HG03469 (cell line): ENCODE results near the gene ATP6V0C.
"Not testable (repeated sequence)": the region's sequence is repeated elsewhere in the genome, so short reads cannot be mapped to it uniquely, and the experiment has no call there.

Experiments used
- ATAC-seq: cut with Tn5 transposase; IDR thresholded peaks from one replicate; pipeline ENCODE4 v1.9.1; 2021; ENCODE audit warnings: mild to moderate bottlenecking, moderate library complexity, moderate number of reproducible peaks; ENCODE audit not compliant: unreplicated experiment

ATP6V0C gene

GRCh38 chr16:2474877-2475412 lies 38.8 kb upstream of the ATP6V0C start, which contains the start of gene TBC1D24:
Gene TBC1D24, plus strand, starts transcription at chr16:2475127. Its CDS starts 21,022 bp downstream, at chr16:2496149.
- no peak for ATAC-seq

- ATAC-seq = no peak
Measured at GRCh38 chr16:2475413-2476344, 38.1 kb upstream of the ATP6V0C start.

GRCh38 chr16:2476345-2476720 lies 37.4 kb upstream of the ATP6V0C start:
- no peak for ATAC-seq

- no peak for ATAC-seq
Measured at GRCh38 chr16:2476741-2477140, 37.0 kb upstream of the ATP6V0C start.

GRCh38 chr16:2477327-2477726 lies 36.4 kb upstream of the ATP6V0C start:
- no peak for ATAC-seq

GRCh38 chr16:2478279-2478678 lies 35.5 kb upstream of the ATP6V0C start:
- no peak for ATAC-seq

GRCh38 chr16:2479996-2480395 lies 33.8 kb upstream of the ATP6V0C start:
- not testable (repeated sequence) for ATAC-seq

GRCh38 chr16:2480948-2481347 lies 32.8 kb upstream of the ATP6V0C start:
- ATAC-seq = no peak

GRCh38 chr16:2481676-2482075 lies 32.1 kb upstream of the ATP6V0C start:
- ATAC-seq = no peak

GRCh38 chr16:2482249-2482648 lies 31.5 kb upstream of the ATP6V0C start:
- no peak for ATAC-seq

- ATAC-seq = no peak
Measured at GRCh38 chr16:2482708-2483534, 30.8 kb upstream of the ATP6V0C start.

GRCh38 chr16:2483939-2484897 lies 29.5 kb upstream of the ATP6V0C start:
- no peak for ATAC-seq

GRCh38 chr16:2484898-2485508 lies 28.7 kb upstream of the ATP6V0C start:
- ATAC-seq = no peak

- ATAC-seq = no peak
Measured at GRCh38 chr16:2485811-2486507, 27.8 kb upstream of the ATP6V0C start.

- ATAC-seq = no peak
Measured at GRCh38 chr16:2486645-2487516, 26.9 kb upstream of the ATP6V0C start.

- ATAC-seq = no peak
Measured at GRCh38 chr16:2487517-2487842, 26.3 kb upstream of the ATP6V0C start.

- ATAC-seq = no peak
Measured at GRCh38 chr16:2487903-2488531, 25.7 kb upstream of the ATP6V0C start.

- ATAC-seq = no peak
Measured at GRCh38 chr16:2489581-2489980, 24.2 kb upstream of the ATP6V0C start.
